Ishikawa (cell line): ENCODE results near the gene MDM1.

Experiments
- CREB1 ChIP-seq: IDR thresholded peaks from 2 replicates; pipeline ENCODE4 v1.6.1; 2012; ENCODE audit warnings: low read depth
- EGR1 ChIP-seq: IDR thresholded peaks from 2 replicates; pipeline ENCODE4 v1.6.1; 2012
- RAD21 ChIP-seq: IDR thresholded peaks from 2 replicates; pipeline ENCODE4 v1.6.1; 2012; ENCODE audit warnings: low read depth

DNA sequence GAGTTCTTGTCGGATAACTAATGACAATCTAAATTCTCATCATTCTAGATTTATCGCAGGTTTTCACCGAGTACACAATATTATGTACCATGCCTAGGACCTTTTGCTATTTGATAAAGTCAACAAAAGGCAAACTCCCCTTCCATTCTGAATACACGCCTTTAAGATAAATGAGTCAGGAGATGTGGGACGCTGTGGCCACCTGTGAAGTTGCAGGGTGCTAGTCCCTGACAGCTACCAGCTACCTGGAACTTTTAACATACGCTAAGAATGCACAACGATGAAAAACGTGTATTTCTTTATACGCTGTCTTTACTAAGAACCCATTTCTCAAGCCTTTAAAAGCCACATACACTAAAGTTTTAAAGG lies 678 bp downstream of the MDM1 start:
- TF ChIP-seq RAD21 (no peak), EGR1 (no peak), CREB1 (no peak)
